GM23338 (cell line): Measurements from ENCODE around the gene PRSS2. TPM values are rescaled to one million over a fixed set of nuclear protein-coding genes. Genes with fewer than 3 reads are reported as not detected.
"Not testable (repeated sequence)": the region's sequence is repeated elsewhere in the genome, so short reads cannot be mapped to it uniquely, and the experiment has no call there.

Source experiments
- ATAC-seq: fragments of 200-7000 bp; cut with Tn5 transposase; 3 replicates; pipeline ENCODE4 v1.9.1; 2020
- DNase-seq: peaks from one replicate; pipeline ENCODE4 v3.0.0-alpha.2; 2015; ENCODE audit warnings: low spot score
- H2AFZ ChIP-seq: fragments of 200-600 bp; sonication (generic); 2 replicates; pipeline ENCODE4 v1.8.0; 2016; ENCODE audit warnings: antibody characterized with exemption, mild to moderate bottlenecking, moderate library complexity
- H3F3A ChIP-seq: fragments of 200-600 bp; sonication (generic); replicated peaks from 2 replicates; pipeline ENCODE4 v1.8.0; 2017; ENCODE audit warnings: antibody characterized with exemption, mixed run types, low read depth
- H3K27ac ChIP-seq: fragments of 200-600 bp; sonication (generic); 2 replicates; pipeline ENCODE4 v1.6.1; 2016; ENCODE audit warnings: low read depth
- H3K27me3 ChIP-seq: fragments of 200-600 bp; sonication (generic); 2 replicates; pipeline ENCODE4 v1.8.0; 2016; ENCODE audit warnings: mild to moderate bottlenecking, mixed run types, moderate library complexity; ENCODE audit not compliant: insufficient read depth
- H3K36me3 ChIP-seq: fragments of 200-600 bp; sonication (generic); 2 replicates; pipeline ENCODE4 v1.8.0; 2016; ENCODE audit warnings: mild to moderate bottlenecking; ENCODE audit not compliant: insufficient read depth
- H3K4me1 ChIP-seq: fragments of 200-600 bp; sonication (generic); 2 replicates; pipeline ENCODE4 v1.8.0; 2016; ENCODE audit warnings: mild to moderate bottlenecking, moderate library complexity; ENCODE audit not compliant: insufficient read depth
- H3K4me2 ChIP-seq: fragments of 200-600 bp; sonication (generic); 2 replicates; pipeline ENCODE4 v1.7.1; 2017; ENCODE audit warnings: mixed run types
- H3K4me3 ChIP-seq: fragments of 200-600 bp; sonication (generic); 2 replicates; pipeline ENCODE4 v1.6.1; 2016; ENCODE audit warnings: mixed run types
- H3K79me2 ChIP-seq: fragments of 200-600 bp; sonication (generic); replicated peaks from 2 replicates; pipeline ENCODE4 v1.8.0; 2017; ENCODE audit warnings: mild to moderate bottlenecking; ENCODE audit not compliant: insufficient read depth
- H3K9me2 ChIP-seq: fragments of 200-600 bp; sonication (generic); 2 replicates; pipeline ENCODE4 v1.8.0; 2017; ENCODE audit not compliant: insufficient read depth
- H4K20me1 ChIP-seq: fragments of 200-600 bp; sonication (generic); replicated peaks from 2 replicates; pipeline ENCODE4 v1.8.0; 2017; ENCODE audit warnings: mild to moderate bottlenecking; ENCODE audit not compliant: insufficient read depth
- H3K27ac Mint-ChIP-seq: 2 replicates; pipeline ENCODE4 v1.8.0; 2020; ENCODE audit warnings: inconsistent platforms, mild to moderate bottlenecking, moderate library complexity, mixed read lengths
- H3K27me3 Mint-ChIP-seq: 3 replicates; pipeline ENCODE4 v1.8.0; 2022; ENCODE audit warnings: low read depth, mild to moderate bottlenecking, moderate library complexity, mixed read lengths, inconsistent platforms; ENCODE audit not compliant: insufficient read depth, poor library complexity
- H3K36me3 Mint-ChIP-seq: 3 replicates; pipeline ENCODE4 v1.8.0; 2021; ENCODE audit warnings: low read depth, mild to moderate bottlenecking, inconsistent platforms, moderate library complexity, mixed read lengths
- H3K4me1 Mint-ChIP-seq: 3 replicates; pipeline ENCODE4 v1.8.0; 2020; ENCODE audit warnings: mild to moderate bottlenecking, inconsistent platforms, mixed read lengths
- H3K4me3 Mint-ChIP-seq: 3 replicates; pipeline ENCODE4 v1.8.0; 2021; ENCODE audit warnings: moderate library complexity, mild to moderate bottlenecking, inconsistent platforms, mixed read lengths
- H3K9me3 Mint-ChIP-seq: 3 replicates; pipeline ENCODE4 v1.8.0; 2020; ENCODE audit warnings: moderate library complexity, mild to moderate bottlenecking, inconsistent platforms, mixed read lengths
- CREB1 ChIP-seq: fragments of 250-450 bp; sonication (Bioruptor Pico); IDR thresholded peaks from 2 replicates; pipeline ENCODE4 v1.5.0; 2020; ENCODE audit warnings: low read depth, mild to moderate bottlenecking, moderate library complexity
- EZH2 ChIP-seq: fragments of 200-600 bp; sonication (generic); IDR thresholded peaks from one replicate; pipeline ENCODE4 v1.8.0; 2017; ENCODE audit warnings: antibody characterized with exemption, mild to moderate bottlenecking, low read depth; ENCODE audit not compliant: unreplicated experiment
- EZH2phosphoT487 ChIP-seq: fragments of 200-600 bp; sonication (generic); IDR thresholded peaks from one replicate; pipeline ENCODE4 v1.8.1; 2018; ENCODE audit warnings: antibody characterized with exemption; ENCODE audit not compliant: unreplicated experiment
- JUNB ChIP-seq: IDR thresholded peaks from one replicate; pipeline ENCODE4 v1.6.1; 2016; ENCODE audit warnings: antibody characterized with exemption; ENCODE audit not compliant: unreplicated experiment
- NANOG ChIP-seq: IDR thresholded peaks from 2 replicates; pipeline ENCODE4 v1.6.1; 2016; ENCODE audit warnings: antibody characterized with exemption, borderline replicate concordance
- POLR2AphosphoS5 ChIP-seq: IDR thresholded peaks from 2 replicates; pipeline ENCODE4 v1.6.1; 2016; ENCODE audit warnings: antibody characterized with exemption, low read depth
- REST ChIP-seq: IDR thresholded peaks from one replicate; pipeline ENCODE4 v1.6.1; 2018; ENCODE audit warnings: antibody characterized with exemption; ENCODE audit not compliant: unreplicated experiment
- STAT1 ChIP-seq: IDR thresholded peaks from one replicate; pipeline ENCODE4 v1.6.1; 2016; ENCODE audit warnings: antibody characterized with exemption; ENCODE audit not compliant: unreplicated experiment
- ZNF331 ChIP-seq: fragments of 250-450 bp; sonication (Bioruptor Pico); IDR thresholded peaks from 2 replicates; pipeline ENCODE4 v1.5.0; 2020; ENCODE audit warnings: low read depth, mild to moderate bottlenecking, moderate library complexity
- ZNF462 ChIP-seq: fragments of 250-450 bp; sonication (Bioruptor Pico); IDR thresholded peaks from 2 replicates; pipeline ENCODE4 v1.5.0; 2020; ENCODE audit warnings: mild to moderate bottlenecking, moderate library complexity
- polyA plus RNA-seq: library from polyadenylated mRNA; unstranded; fragments of >200 nt; fragmentation: Nextera tagmentation; extraction: Ambion mirVana; gene quantifications from 2 replicates; pipeline ENCODE4 v1.2.1, GENCODE V29; 2016
- total RNA-seq: library from RNA; depleted of rRNA; stranded (reverse); fragments of >200 nt; shearing (Covaris generic); gene quantifications from 2 replicates; pipeline ENCODE4 v1.2.3, GENCODE V29; 2014
- TF ChIP-seq, protein P1 (sequence below), 2 experiments: fragments of 200-600 bp in 1 of 2; sonication (generic) in 1 of 2; conservative IDR thresholded peaks; 2 replicates each; pipeline versions ENCODE4 v1.5.1 to v1.6.1; 2016 to 2017; ENCODE audit warnings: antibody characterized with exemption in 2 of 2, low read depth in 2 of 2, mild to moderate bottlenecking in 2 of 2, moderate library complexity in 1 of 2

PRSS2 gene
- total and polyA plus RNA-seq, 2 experiments from 2014 or later: not detected

GRCh38 chr7:142768885-142769284, 1.9 kb upstream of the PRSS2 start:
- not testable (repeated sequence) for H3K4me3 Mint-ChIP-seq, H3K27me3 ChIP-seq, H3K9me2 ChIP-seq, H3K27ac ChIP-seq, H3K27ac Mint-ChIP-seq, H3K36me3 ChIP-seq, H3K9me3 Mint-ChIP-seq, H4K20me1 ChIP-seq, H3K79me2 ChIP-seq, ATAC-seq, H3K27me3 Mint-ChIP-seq, H2AFZ ChIP-seq, H3K4me1 ChIP-seq, H3K4me2 ChIP-seq, H3K4me1 Mint-ChIP-seq, H3K4me3 ChIP-seq, H3F3A ChIP-seq, DNase-seq, H3K36me3 Mint-ChIP-seq

DNA sequence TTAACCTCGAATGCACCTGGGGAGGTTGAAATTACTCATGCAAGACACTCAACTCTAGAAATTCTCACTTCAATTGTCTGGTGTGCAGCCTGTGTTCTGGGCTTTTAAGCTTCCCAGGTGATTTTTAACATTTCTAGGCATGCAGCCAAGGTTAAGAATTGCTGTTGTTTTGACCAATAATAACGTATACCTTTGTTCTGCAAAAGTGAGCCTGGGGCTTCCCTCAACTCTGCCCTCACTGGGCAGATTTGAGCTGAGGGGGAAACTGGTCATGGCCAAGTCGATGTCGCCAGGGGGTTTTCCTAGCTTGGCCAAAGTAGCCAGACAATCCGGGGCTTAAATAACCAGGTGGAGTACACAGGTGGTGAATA, 568 bp downstream of the PRSS2 start:
- Histone ChIP-seq H3K79me2 (no peaks in the 10 kb centered on the region), H3K27ac (no peak overlapping the region), H3K36me3 (no peaks in the 10 kb centered on the region), H4K20me1 (no peaks in the 10 kb centered on the region), H3F3A (no peaks in the 10 kb centered on the region), H3K9me2 (no peaks in the 10 kb centered on the region), H3K4me3 (no peak overlapping the region), H3K4me2 (no peak overlapping the region), H3K27me3 (no peaks in the 10 kb centered on the region), H3K4me1 (no peaks in the 10 kb centered on the region), H2AFZ (no peak overlapping the region)
- no peaks in the 10 kb centered on the region for H3K36me3 Mint-ChIP-seq
- no peak for ATAC-seq
- no peak overlapping the region for H3K4me3 Mint-ChIP-seq
- no peak overlapping the region for H3K27ac Mint-ChIP-seq
- H3K4me1 Mint-ChIP-seq: peaks cover 3% of the 10 kb centered on the region; the same call in 1 of the 3 replicates
- DNase-seq: no peak
- peaks cover 4% of the 10 kb centered on the region for H3K27me3 Mint-ChIP-seq
- H3K9me3 Mint-ChIP-seq: no peaks in the 10 kb centered on the region; the same call in 1 of the 3 replicates
- no peak for TF ChIP-seq REST
- TF ChIP-seq ZNF331 (CRISPR knock-in tag): no peak
- no peak for TF ChIP-seq EZH2phosphoT487
- no peak for TF ChIP-seq CREB1 (CRISPR knock-in tag)
- no peak for TF ChIP-seq POLR2AphosphoS5
- TF ChIP-seq, protein P1, sequence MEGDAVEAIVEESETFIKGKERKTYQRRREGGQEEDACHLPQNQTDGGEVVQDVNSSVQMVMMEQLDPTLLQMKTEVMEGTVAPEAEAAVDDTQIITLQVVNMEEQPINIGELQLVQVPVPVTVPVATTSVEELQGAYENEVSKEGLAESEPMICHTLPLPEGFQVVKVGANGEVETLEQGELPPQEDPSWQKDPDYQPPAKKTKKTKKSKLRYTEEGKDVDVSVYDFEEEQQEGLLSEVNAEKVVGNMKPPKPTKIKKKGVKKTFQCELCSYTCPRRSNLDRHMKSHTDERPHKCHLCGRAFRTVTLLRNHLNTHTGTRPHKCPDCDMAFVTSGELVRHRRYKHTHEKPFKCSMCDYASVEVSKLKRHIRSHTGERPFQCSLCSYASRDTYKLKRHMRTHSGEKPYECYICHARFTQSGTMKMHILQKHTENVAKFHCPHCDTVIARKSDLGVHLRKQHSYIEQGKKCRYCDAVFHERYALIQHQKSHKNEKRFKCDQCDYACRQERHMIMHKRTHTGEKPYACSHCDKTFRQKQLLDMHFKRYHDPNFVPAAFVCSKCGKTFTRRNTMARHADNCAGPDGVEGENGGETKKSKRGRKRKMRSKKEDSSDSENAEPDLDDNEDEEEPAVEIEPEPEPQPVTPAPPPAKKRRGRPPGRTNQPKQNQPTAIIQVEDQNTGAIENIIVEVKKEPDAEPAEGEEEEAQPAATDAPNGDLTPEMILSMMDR (conservative IDR thresholded peaks at IDR 0.05; ENCODE audit: low read depth in 2 of 2): no peak
- TF ChIP-seq STAT1: no peak
- no peak for TF ChIP-seq EZH2
- TF ChIP-seq NANOG: no peak
- TF ChIP-seq JUNB: no peak
- no peak for TF ChIP-seq ZNF462
